HG03159 (cell line): ENCODE results near the gene FBXW8.
A peak's percentile ranks its signal among the peaks of the same experiment; 100 is the strongest.

Source experiments
- ATAC-seq: cut with Tn5 transposase; IDR thresholded peaks from one replicate; pipeline ENCODE4 v1.9.1; 2021; ENCODE audit warnings: mild to moderate bottlenecking, moderate library complexity; ENCODE audit not compliant: unreplicated experiment

The FBXW8 gene

DNA sequence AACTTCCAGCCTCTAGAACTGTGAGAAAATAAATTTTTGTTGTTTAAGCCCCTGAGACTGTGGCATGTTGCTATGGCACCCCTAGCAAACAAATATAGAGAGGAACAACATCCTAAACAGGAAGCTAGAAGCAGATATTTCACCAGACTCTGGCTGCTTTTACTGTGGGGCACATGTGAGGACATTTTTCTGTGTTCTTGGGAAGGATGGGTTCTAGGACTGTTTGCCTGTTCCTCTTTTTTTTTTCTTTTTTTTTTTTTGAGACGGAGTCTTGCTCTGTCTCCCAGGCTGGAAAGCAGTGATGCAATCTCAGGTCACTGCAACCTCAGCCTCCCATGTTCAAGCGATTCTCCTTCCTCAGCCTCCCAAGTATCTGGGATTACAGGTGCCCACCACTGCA, 25.3 kb upstream of the FBXW8 start:
- ATAC-seq: peak; percentile 45

- no peak for ATAC-seq
These were observed 23.5 kb upstream of the FBXW8 start for GRCh38 chr12:116887244-116887643.

GRCh38 chr12:116887897-116888296, 22.9 kb upstream of the FBXW8 start:
- no peak for ATAC-seq

GRCh38 chr12:116890330-116890729, 20.4 kb upstream of the FBXW8 start:
- no peak for ATAC-seq

GRCh38 chr12:116891019-116891418, 19.7 kb upstream of the FBXW8 start:
- no peak for ATAC-seq

DNA sequence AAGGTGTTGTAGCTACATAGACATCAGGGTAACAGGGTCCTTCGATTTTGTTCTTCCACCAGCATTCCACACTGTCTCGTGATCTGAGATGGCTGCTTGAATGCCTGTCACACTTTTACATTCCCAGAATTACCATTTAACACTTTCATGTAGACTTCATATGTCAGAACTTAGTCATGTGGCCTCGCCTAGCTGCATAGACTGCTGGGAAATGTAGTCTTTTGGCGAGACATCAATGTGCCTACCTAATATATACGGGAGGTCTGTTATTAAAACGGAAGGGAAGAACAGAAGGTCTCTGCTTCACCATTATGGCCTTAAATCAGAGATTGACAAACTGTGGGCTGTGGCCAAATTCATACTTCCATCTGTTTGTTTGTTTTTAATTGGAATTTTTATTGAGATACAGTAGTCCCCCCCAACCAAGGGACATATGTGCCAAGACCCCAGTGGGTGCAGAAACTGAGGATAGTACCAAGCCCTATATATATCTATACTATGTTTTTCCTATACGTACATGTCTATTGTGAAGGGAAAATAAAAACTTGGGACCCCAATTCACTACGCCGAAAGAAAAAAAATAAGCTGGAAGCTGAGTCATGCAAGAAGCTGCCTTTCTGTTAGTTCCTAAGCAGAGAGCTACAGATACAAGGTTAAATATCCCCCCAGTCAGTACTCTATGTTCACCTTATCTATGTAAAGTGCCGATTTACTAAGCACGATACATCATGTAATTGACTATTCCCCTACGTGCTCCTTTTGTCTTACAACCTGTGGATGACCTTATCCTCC, 18.2 kb upstream of the FBXW8 start:
- ATAC-seq: no peak

DNA sequence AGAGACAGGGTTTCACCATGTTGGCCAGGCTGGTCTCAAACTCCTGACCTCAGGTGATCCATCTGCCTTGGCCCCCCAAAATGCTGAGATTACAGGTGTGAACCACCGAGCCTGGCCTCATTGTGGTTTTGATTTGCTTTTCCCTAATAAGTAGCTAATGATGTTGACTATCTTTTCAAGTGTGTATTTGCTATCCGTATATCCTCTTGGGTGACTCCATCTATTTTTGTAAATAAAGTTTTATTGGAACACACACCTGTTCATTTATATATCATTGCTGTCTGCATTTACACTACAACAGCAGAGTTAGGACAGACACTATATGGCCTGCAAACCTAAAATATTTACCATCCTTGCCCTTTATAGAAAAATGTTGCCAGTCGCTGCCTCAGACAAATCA, 15.8 kb upstream of the FBXW8 start:
- no peak for ATAC-seq

- no peak for ATAC-seq
These were observed 14.3 kb upstream of the FBXW8 start for GRCh38 chr12:116896411-116896924.

DNA sequence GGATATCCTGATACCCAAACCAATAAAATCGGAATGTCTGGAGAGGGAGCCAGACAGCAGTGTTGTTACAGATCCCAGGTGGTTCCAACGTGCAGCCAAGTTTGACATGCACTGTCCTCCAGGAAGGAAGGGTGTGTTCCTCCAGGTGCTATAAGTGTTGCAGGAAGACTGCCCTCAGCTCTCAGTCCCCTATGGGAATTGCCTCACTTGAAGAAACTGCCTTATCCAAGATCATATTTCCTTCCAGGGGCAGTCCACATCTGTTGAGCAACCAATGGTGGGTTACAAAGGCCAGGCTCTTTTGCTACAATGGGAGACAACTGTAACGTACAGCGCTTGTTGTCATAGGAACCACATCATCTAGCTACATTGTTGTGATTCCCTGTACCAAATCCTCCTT, 13.3 kb upstream of the FBXW8 start:
- no peak for ATAC-seq

DNA sequence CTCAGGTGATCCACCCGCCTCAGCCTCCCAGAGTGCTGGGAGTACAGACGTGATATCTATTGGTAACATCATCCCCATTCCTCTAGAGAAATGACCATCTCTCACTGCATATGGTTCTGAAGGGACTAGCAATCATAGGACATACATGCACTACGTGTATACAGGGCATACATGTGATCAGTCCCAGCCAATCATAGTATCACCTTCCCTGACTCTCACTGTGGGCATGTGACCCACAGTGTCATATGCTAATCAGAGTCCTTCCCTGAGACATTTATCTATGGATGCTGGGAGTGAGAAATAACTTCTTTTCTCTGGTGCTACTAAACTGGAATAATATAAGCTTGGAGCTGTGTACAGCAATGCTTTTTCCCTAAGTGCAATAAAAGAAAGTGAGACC, 12.1 kb upstream of the FBXW8 start:
- no peak for ATAC-seq

DNA sequence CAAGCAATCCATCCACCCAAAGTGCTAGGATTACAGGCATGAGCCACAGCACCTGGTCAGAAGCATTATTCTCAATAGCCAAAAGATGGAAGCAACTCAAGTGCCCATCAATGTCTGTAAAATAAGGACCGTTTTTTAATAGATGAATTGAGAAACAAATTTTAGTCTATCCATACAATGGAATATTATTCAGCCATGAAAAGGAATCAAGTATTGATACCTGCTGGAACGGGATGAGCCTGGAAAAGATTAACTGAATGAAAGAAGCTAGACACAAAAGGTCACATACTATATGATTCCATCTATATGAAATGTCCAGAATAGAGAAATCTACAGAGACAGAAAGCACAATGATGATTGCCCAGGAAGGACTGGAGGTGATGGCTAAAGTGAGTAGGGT, 9.1 kb upstream of the FBXW8 start:
- no peak for ATAC-seq

- no peak for ATAC-seq
These were observed 6.9 kb upstream of the FBXW8 start for GRCh38 chr12:116903818-116904217.

- ATAC-seq: no peak
These were observed 4.5 kb upstream of the FBXW8 start for GRCh38 chr12:116906285-116906684.

DNA sequence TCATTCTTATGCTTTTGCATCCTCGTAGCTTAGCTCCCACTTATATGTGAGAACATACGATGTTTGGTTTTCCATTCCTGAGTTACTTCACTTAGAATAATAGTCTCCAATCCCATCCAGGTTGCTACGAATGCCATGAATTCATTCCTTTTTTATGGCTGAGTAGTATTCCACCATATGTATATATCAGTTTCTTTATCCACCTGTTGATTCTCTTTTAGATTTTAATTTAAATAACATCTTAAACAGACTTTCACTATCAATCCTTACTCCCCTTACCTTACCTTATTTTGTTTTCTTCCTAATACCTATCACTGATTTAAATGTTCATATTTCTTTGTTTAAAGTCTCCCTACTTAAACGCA, 488 bp upstream of the FBXW8 start:
- no peak for ATAC-seq

DNA sequence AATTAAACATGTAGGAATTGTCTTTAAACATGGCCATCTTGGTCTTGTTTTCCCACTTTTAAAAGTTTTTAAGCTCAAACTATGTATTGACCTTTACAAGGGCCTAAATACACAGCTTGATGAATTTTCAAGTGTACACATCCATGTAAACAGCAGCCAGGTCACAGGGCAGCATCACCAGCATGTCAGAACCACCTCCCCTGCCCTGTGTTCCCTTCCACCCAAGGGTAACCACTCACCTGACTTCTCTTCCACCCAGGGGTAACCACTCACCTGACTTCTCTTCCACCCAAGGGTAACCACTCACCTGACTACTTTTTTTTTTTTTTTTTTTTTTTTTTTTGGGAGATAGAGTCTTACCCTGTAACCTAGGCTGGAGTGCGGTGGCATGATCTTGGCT, 4.6 kb downstream of the FBXW8 start:
- no peak for ATAC-seq

DNA sequence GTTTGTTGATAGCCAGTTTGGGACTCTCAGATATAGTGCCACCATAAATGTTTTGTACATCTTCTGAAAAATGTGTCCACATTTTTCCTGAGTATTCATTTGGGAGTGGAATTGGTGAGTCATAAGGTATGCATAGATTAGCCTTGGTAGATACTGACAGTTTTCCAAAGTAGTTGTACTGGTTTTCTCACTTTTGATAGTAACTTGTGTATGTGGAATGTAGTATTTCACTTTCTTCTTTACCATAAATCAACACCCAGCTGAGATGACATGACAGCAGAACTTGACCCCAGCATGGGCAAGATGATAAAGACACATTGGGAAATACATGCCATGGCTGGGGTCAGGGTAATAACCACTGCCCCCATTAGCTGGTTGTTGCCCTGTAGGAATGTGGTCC, 5.4 kb downstream of the FBXW8 start:
- ATAC-seq: no peak

DNA sequence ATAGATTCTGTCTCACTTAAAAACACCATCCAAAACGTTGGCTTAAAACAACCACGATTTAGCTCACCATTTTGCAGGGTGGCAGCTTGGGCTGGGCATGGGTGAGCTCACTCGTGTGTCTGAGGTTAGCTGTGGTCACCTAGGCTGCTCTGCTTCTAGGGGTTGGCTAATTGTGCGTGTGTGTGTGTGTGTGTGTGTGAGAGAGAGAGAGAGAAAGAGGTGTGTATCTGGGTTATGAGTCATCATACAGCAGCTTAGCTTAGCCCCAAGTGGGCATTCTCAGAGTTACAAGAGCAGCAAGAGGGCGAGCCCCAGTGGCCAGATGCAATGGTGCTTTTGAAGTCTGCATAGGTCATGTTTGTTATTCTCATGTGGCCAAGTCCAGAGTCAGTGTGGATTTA, 6.0 kb downstream of the FBXW8 start:
- peak; percentile 96 for ATAC-seq

- ATAC-seq: no peak
These were observed 7.7 kb downstream of the FBXW8 start for GRCh38 chr12:116918464-116918863.

DNA sequence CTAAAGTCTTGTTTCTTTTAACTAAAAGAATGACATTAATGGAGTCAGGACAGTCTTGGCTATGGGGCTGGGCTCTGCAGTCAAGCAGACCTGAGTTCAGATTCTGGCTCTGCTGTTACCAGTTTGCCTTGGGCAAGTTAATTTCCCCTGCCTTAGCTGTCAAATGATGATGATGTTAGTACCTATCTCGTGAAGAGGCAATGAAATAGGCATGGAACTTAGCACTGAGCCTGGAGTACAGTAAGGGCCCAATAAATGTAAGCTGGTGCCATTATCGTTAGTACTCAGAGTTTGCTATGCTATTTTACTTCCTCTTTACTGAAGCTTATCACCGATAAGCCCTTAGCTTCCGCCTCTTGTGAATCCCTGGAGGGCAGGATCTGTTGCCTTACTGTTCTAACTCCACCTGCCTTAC, 8.5 kb downstream of the FBXW8 start:
- no peak for ATAC-seq

GRCh38 chr12:116919706-116920485, 9.1 kb downstream of the FBXW8 start:
- ATAC-seq: no peak

DNA sequence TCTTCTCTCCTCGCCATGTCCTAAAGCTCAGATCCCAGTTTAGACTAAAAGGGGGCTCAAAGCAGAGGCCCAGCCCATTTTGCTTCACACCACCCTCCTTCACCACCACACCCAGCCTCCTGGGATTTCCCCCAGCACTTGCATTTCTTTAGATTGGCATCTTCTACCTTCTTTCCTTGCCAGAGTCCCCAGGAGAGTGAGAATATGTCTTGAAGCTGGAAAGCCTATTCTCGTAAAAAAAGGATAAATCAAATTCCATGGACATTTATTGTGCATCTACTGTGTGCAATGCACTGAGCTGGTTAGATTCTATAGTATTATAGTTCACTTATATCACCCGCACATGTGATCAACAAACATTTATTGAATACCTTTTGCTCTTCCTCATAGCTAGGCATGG, 10.2 kb downstream of the FBXW8 start:
- no peak for ATAC-seq

GRCh38 chr12:116922194-116922897, 11.6 kb downstream of the FBXW8 start:
- ATAC-seq: peak; percentile 49
